HG02623 (cell line): ENCODE results near the gene NEUROD6.

Experiments
- ATAC-seq: cut with Tn5 transposase; IDR thresholded peaks from one replicate; pipeline ENCODE4 v1.9.1; 2021; ENCODE audit warnings: moderate library complexity; ENCODE audit not compliant: unreplicated experiment

Gene NEUROD6

DNA sequence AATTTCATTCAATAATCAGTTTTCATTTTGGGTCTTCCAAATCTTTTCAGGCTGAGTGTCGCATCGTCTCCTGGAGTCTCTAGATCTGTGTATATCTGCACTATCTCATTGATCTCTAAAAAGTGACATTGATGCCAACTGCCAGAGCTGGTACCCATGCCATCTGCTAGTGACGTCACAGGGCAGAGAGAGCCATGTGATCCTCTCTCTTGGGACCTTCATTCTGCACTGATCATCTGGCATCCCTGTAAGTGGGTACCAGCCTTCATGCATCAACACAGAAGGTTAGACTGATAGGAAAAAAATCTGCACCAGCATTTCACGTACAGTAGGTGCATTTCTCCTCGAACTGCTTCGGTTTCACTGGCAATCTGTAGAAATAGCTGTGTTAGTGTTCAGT, at the start of gene NEUROD6:
NEUROD6 (minus strand) TSS at position 124 of the 400 bp plus-strand sequence. CDS start 1,458 bp downstream, outside the sequence.
- no peak for ATAC-seq

GRCh38 chr7:31384466-31384865, 43.9 kb upstream of the NEUROD6 start:
- ATAC-seq: no peak

DNA sequence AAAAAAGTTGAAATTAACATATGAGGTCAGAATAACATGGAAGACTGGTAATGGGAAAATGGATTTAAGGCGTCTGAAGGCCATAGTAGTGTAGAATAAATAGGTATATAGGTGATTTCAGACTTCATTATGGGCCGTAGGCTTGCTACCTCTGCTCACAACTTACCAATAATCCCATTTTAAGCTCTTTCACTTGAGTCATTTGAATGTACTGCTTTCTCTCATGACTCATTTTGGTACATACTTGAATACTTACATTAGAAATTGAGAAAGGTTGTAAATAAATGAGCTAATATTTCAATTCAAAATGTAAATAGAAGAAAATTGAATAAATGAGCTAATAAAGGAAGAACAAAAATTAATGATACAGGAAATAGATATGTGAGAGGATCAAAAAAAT, 42.2 kb upstream of the NEUROD6 start:
- no peak for ATAC-seq

DNA sequence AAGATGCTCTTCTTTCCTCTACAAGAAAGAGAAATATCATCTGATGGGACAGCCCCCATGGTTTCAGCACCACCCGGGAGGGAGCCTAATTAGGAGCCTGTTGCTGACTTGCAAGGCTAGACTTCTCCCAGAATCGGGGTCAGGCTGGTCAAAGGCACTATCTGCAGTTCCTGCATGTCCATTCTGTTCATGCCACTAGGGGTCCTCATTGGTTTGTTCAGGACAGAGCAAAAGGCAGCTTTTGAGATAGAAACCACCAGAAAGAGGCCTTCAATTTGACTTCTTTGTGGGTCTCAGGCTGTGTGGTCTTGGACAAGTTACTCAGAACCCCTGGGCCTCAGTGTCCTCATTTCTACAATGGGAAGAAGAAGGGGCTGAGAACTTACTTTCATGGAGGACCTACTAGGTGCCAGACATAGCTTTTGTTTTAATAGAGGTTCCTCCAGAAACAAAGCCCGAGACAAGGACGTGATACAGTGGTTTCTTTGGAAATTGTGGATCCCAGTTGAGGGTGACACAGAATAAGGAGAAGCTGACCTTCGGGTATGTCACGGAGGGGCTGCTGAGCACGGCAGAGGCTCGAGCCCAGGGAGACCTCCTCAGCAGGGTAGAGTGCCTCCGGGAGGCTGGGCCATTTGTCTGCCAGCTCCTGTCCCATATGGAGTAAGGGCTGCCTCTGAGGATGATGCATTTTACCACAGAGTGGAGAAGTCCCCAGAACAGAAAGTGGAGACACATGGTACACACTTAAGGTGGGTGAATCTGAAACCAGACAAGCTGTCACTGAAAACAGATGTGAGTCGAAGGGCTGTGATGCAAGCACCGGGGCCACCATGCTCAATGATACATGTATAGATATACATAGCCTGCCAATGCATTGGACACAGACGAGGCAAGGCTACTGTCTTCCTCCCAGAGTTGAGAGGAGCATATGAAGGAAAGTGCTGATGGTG, 33.1 kb upstream of the NEUROD6 start:
- ATAC-seq: peak; percentile 71

GRCh38 chr7:31372231-31372959, 31.9 kb upstream of the NEUROD6 start:
- ATAC-seq: no peak

- no peak for ATAC-seq
Observed at GRCh38 chr7:31371621-31372020, 31.1 kb upstream of the NEUROD6 start.

DNA sequence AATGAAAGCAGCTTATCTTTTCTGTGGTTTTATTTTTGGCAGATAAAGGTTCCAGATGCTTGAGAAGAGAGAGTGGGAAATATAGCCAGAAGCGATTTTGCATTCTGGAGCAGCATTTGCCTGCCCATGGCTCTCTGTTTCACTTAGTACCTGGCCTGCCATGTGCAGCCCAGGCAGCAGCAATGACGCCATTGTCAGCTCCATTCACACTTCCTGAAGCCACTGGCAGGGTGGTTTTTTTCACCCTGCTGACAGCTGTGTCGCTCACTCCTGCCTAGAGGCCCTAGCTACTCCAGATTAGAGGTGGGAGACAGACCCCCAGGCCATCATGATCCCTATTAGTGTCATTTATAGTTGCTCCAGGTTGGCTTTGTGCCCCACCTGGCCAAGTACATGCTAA, 30.1 kb upstream of the NEUROD6 start:
- no peak for ATAC-seq

DNA sequence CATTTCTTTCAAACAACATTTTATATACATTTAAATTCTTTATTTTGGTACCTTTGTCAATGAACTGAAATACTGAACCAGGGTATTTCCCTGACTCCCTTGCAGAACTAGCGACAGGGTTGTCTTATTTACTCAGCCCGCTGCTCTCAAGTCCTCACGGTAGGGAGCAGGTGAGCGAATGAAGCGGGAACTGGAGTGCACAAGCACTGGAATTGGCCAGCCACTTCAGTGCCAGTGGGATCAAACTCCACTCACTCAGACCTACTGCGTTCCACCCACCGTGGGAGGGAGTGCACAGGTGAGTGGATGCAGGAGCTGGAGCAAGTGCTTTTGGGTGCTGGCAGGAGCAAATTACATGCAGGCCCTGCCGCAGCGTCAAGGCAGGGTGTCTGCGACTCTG, 28.1 kb upstream of the NEUROD6 start:
- no peak for ATAC-seq

DNA sequence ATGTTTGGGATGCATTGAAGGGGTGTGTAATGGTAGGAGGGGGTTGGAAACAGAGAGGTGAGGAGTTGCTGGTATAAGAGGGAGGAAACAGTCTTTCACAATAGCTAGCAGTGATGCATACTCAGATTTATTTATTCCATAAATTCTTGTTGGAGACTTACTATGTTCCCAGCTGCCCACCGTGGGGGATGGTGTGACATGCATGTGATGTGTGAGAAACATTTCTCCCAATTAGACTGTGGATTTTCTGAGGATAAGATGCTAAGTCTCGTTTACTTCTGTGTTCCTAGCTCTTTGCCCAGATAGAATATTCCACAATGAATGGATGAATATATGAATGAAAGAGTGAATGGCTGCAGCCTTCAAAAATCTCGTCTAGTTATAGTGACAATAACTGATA, 23.0 kb upstream of the NEUROD6 start:
- ATAC-seq: no peak

- no peak for ATAC-seq
Observed at GRCh38 chr7:31363051-31363450, 22.5 kb upstream of the NEUROD6 start.

DNA sequence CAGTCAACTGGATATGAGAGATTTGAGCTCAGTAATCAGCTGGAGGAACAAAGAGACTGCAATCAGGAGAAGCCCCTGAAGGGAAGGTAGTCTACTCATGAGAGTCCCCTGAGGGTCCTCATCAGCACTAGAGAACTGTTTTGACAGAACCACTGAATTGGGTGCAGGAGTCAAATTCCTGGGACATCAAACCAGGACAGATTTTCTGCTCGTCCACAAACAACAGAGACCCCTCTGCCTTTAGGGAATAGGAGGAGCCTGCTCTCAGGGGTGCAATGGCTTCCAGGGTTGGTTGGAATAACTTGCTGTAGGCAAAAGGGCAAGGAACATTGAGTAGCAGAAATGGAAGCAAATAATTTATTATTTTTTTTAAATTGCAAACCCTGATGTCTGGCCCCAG, 21.9 kb upstream of the NEUROD6 start:
- ATAC-seq: no peak

GRCh38 chr7:31358467-31358866, 17.9 kb upstream of the NEUROD6 start:
- ATAC-seq: no peak

DNA sequence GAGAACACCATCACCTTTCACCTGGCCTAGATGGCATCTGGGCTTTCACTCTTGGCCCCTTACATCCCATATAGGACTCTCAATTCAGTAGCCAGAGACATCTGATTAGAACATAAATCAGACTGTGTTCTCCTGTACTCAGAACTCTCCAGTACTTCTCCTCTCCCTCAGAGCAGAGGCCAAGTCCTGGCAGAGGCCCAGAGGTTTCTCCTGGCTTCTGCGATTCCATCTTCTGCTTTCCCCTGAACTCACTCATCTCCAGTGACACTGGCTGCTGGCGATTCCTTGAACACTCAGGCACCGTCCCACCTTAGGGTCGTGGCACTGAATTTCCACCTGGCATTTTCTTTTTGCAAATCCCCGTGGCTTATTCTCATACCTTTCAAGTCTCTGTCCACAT, 4.9 kb upstream of the NEUROD6 start:
- no peak for ATAC-seq

- no peak for ATAC-seq
Observed at GRCh38 chr7:31343516-31344305, 3.2 kb upstream of the NEUROD6 start.

GRCh38 chr7:31341141-31341540, 615 bp upstream of the NEUROD6 start:
- no peak for ATAC-seq

DNA sequence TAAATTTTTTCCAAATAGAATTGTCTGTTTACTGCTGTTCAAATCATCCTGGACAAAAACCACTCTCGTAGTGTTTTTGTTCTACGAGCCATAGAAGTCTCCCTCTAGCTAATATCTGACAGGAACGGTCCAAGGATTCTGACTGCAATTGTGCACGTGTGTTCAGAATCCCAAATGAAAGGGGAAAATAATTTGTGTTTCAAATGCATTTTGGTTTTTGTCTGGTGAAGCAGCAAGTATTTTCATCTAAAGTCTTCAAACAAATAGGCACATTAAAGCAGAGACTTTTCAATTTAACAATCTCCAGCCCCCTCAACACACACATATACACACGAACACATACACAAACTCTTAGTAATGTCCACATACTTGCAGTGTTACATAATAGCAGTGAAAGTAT, 475 bp downstream of the NEUROD6 start:
- ATAC-seq: no peak

GRCh38 chr7:31338706-31339105, 1.8 kb downstream of the NEUROD6 start:
- no peak for ATAC-seq

DNA sequence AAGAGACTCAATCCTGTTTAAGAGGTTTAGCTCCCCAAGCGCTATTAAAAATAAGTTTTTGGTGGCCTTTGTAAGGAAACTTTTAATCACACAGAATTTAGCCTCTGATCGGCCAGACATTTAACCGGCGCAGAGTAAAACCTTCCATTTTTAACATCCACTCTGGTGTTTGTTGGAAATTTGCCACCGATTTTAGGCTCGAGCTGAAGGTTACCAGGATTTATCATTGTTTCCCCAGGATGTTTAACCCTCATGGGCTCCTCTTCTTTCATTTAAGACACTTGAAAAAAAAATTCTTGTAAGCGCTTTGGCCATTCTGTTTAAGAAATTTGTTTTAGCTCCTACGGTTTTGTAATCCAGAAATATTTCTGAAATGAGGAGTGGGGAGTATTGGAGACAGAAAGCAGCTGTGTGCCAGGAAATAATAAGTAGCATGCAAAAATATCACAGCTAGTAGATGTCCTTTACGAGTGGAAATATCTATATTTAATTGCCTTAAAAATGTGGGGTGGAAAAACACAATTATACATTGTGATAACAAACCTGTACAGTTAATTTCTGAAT, 3.4 kb downstream of the NEUROD6 start:
- no peak for ATAC-seq

DNA sequence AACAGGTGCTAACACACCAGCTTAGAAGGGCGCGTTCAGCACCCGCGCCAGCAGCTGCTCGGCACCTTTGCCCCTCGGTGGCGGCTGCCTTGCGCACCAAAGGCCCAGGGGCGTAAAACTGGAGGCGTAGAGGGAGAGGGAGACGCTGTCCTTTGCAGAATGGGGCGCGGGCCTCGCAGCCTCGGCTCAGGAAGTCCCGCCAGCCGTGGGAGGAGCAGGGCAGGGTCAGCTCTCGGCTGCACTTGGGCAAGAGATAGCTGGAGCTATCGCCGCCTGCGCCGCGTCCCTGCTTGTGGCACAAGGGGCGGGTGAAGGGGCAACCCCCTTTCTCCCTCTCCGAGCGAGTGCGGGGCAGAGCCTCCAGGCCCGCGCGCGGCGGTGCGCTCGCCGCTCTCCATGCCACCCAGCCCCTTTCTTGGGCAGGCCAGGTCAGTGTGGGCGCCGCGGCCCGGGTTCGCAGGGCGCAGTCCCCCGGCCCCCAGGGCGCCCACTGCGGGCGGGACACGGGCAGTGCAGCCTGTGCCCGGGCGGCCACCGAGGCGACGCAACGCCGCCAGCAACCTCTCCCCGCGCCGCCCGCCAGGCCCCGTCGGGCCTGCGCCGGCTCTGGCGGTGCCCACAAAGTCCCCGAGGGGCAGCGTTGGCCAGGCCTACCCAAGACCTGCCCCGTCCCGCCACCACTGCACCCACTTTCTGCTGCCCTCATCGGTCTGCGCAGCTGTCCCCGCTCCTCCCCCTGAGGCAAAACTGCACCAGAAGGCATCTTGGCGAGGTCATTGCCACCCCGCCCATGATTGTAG, 4.1 kb downstream of the NEUROD6 start:
- no peak for ATAC-seq

GRCh38 chr7:31335884-31336201, 4.7 kb downstream of the NEUROD6 start:
- ATAC-seq: no peak
